IMR-90 (cell line): ENCODE results near the gene MOB2.

Experiments
- CTCF ChIP-seq: conservative IDR thresholded peaks from 2 replicates; pipeline ENCODE4 v1.5.1; 2012; ENCODE audit warnings: mild to moderate bottlenecking, low read depth, low read length, improper control_type of control experiment
- FOS ChIP-seq: fragments of 150-350 bp; IDR thresholded peaks from 2 replicates; pipeline ENCODE4 v1.6.1; 2016; ENCODE audit warnings: low read depth, low read length
- POLR2A ChIP-seq: IDR thresholded peaks from 2 replicates; pipeline ENCODE4 v1.6.1; 2012; ENCODE audit warnings: mild to moderate bottlenecking, low read depth, low read length
- SMC3 ChIP-seq: fragments of 150-350 bp; IDR thresholded peaks from 2 replicates; pipeline ENCODE4 v1.6.1; 2016; ENCODE audit warnings: low read depth, mild to moderate bottlenecking, antibody characterized with exemption, low read length, moderate library complexity
- USF2 ChIP-seq: fragments of 150-350 bp; IDR thresholded peaks from 2 replicates; pipeline ENCODE4 v1.6.1; 2017; ENCODE audit warnings: mild to moderate bottlenecking, antibody characterized with exemption, low read length, low read depth

- no peak for TF ChIP-seq CTCF
- TF ChIP-seq USF2, result no peak
- no peak for TF ChIP-seq POLR2A
- TF ChIP-seq FOS, result no peak
- no peak for TF ChIP-seq SMC3
Measured at GRCh38 chr11:1461826-1462697, 24.5 kb downstream of the MOB2 start.
